HEK293T (cell line): ENCODE results near the gene IRF2BP2.

Source experiments
- ARNT ChIP-seq: fragments of 450-650 bp; IDR thresholded peaks from 2 replicates; pipeline ENCODE4 v1.6.1; 2017; ENCODE audit warnings: mild to moderate bottlenecking
- BHLHE40 ChIP-seq: fragments of 450-650 bp; IDR thresholded peaks from 2 replicates; pipeline ENCODE4 v1.6.1; 2016; ENCODE audit warnings: mild to moderate bottlenecking, moderate library complexity, borderline replicate concordance
- FOXA1 ChIP-seq: fragments of 450-650 bp; IDR thresholded peaks from 2 replicates; pipeline ENCODE4 v1.6.1; 2016; ENCODE audit warnings: mild to moderate bottlenecking
- FOXK2 ChIP-seq: fragments of 450-650 bp; IDR thresholded peaks from 2 replicates; pipeline ENCODE4 v1.6.1; 2016; ENCODE audit warnings: mild to moderate bottlenecking
- FOXM1 ChIP-seq: fragments of 450-650 bp; IDR thresholded peaks from 2 replicates; pipeline ENCODE4 v1.6.1; 2017; ENCODE audit warnings: mild to moderate bottlenecking, borderline replicate concordance
- HDGF ChIP-seq: fragments of 450-650 bp; IDR thresholded peaks from 2 replicates; pipeline ENCODE4 v1.6.1; 2017; ENCODE audit warnings: antibody characterized with exemption, borderline replicate concordance
- L3MBTL2 ChIP-seq: fragments of 450-650 bp; conservative IDR thresholded peaks from 2 replicates; pipeline ENCODE4 v1.6.1; 2016; ENCODE audit warnings: mild to moderate bottlenecking
- LEF1 ChIP-seq: fragments of 450-650 bp; IDR thresholded peaks from 2 replicates; pipeline ENCODE4 v1.6.1; 2017; ENCODE audit warnings: mild to moderate bottlenecking, borderline replicate concordance
- SP1 ChIP-seq: fragments of 450-650 bp; IDR thresholded peaks from 2 replicates; pipeline ENCODE4 v1.6.1; 2017
- SUZ12 ChIP-seq: fragments of 450-650 bp; IDR thresholded peaks from 2 replicates; pipeline ENCODE4 v1.6.1; 2016; ENCODE audit warnings: mild to moderate bottlenecking
- TARDBP ChIP-seq: fragments of 450-650 bp; IDR thresholded peaks from 2 replicates; pipeline ENCODE4 v1.6.1; 2016
- ZNF384 ChIP-seq: fragments of 450-650 bp; IDR thresholded peaks from 2 replicates; pipeline ENCODE4 v1.6.1; 2016
- TF ChIP-seq, protein P1 (sequence below): fragments of 450-650 bp; IDR thresholded peaks from 2 replicates; pipeline ENCODE4 v1.6.1; 2016

DNA sequence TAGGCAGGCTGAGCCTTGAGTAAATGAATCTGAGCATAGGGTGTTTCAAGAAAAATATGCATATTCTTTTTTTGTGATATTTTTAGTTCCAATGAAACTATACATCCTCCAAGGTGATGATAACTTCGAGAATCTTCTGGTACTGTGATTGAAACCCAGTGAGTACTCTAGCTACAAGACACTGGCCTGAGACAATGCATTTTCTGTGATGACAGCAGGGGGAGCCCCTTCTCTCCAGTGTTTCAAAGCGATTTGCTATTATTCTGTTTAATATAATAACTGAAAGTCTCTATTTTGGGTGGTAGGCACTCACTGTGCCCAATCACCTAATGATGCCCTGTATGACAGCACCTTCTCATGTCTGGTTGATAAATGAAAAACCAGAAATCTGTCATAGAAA, 12.1 kb downstream of the IRF2BP2 start:
- TF ChIP-seq SUZ12: no peak
- no peak for TF ChIP-seq LEF1
- no peak for TF ChIP-seq BHLHE40
- TF ChIP-seq, protein P1, sequence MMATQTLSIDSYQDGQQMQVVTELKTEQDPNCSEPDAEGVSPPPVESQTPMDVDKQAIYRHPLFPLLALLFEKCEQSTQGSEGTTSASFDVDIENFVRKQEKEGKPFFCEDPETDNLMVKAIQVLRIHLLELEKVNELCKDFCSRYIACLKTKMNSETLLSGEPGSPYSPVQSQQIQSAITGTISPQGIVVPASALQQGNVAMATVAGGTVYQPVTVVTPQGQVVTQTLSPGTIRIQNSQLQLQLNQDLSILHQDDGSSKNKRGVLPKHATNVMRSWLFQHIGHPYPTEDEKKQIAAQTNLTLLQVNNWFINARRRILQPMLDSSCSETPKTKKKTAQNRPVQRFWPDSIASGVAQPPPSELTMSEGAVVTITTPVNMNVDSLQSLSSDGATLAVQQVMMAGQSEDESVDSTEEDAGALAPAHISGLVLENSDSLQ: no peak
- TF ChIP-seq FOXM1: no peak
- no peak for TF ChIP-seq TARDBP
- TF ChIP-seq FOXA1: no peak
- TF ChIP-seq HDGF: no peak
- no peak for TF ChIP-seq ZNF384
- TF ChIP-seq FOXK2: no peak
- no peak for TF ChIP-seq ARNT
- no peak for TF ChIP-seq SP1
- TF ChIP-seq L3MBTL2: no peak
